GM18861 (cell line): ENCODE results near the gene NINJ1.
"Not testable (repeated sequence)": the region's sequence is repeated elsewhere in the genome, so short reads cannot be mapped to it uniquely, and the experiment has no call there.

Experiments
- ATAC-seq: cut with Tn5 transposase; IDR thresholded peaks from one replicate; pipeline ENCODE4 v1.9.1; 2021; ENCODE audit not compliant: unreplicated experiment

The NINJ1 gene

DNA sequence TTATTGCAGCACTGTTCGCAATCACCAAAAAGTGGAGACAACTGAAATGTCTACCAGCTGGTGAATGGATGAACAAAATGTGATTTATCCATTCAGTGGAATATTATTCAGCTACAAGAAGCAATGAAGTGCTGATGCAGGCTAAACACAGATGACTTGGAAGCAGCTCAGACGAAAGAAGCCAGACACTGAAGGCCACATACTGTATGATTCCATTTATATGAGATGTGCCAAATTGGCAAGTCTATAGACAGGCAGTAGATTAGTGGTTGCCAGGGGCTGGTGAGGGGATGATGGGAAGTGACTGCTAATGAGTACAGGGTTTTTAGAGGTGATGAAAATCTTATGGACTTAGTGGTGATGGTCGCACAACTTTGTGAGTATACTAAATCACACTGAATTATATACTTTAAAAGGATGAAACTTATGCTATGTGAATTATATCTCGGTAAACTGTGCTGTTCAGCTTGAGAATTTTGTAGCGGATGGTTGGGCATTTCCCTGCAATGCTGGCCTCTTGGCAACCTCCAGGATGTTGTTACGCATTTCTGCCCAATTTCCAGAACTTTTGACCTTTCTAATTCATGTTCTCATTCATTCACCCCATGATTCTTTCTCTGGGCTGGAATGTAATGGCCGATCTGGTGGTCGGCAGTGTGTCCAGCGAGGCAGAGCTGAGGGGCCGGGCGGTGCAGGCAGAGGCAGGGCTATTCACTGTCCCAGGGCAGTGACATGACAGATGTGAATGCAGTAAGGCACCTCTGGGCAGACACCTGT lies 27.9 kb upstream of the NINJ1 start:
- no peak for ATAC-seq

DNA sequence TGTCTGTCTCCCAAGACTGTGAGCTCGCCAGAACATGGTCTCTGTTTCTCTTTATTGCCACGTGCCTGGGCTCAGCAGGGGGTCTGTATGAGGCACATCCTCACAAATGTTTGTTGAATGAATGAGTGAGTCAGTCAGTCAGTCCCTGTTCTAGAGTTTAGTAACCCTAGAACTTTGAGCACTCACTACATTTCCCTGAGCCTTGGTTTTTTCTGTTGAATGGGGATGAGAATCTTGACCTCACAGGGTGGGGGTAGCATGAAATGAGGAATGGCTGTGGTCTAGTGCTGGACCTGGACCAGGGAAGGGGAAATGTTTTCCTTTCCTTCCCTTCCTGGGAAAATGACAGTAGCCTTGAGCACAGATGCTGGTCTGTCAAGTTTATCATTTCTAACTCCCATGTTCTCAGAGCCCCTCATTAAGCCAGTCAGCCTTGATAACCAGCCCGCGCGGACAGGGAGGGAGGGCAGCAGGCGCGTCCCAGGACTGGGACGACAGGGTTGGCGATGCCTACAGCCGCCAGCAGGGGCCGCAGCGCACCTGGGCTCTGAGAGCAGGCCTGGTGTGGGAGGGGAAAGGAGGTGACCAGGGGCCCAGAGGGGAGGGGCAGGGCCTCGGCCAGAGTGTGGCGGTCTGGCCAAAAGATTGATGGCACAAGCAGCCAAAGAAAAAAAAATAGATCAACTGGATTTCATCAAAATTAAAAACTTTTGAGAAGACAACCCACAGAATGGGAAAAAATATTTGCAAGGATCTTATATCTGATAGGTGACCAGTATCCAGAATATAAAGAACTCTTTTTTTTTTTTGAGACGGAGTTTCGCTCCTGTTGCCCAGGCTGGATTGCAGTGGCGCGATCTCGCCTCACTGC lies 25.8 kb upstream of the NINJ1 start:
- peak; percentile 84 for ATAC-seq

DNA sequence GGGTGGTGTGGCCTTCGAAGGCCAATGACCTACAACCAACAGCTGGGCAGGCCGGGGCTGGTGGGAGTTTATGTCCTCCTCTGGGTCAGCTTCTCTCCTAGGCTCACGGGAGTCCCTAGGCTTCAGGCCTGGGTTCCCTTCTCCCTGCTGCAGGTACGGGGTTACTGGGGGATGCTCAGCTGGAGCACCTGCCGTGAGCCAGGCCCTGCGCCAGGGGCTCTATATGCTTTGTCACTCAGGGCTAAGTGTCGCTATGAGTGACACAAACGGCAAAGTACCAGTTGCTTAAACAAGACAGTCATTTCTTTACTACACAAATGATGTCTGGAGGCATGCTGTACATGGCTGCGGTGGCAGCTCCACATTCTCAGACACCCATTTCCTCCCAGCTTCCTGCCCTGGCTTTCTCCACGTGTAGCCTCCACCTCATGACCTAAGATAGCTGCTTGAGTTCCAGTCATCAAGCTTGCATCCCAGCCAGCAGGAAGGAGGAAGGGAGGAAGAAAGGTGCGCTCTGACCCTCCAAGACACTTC lies 22.5 kb upstream of the NINJ1 start:
- ATAC-seq, result no peak

DNA sequence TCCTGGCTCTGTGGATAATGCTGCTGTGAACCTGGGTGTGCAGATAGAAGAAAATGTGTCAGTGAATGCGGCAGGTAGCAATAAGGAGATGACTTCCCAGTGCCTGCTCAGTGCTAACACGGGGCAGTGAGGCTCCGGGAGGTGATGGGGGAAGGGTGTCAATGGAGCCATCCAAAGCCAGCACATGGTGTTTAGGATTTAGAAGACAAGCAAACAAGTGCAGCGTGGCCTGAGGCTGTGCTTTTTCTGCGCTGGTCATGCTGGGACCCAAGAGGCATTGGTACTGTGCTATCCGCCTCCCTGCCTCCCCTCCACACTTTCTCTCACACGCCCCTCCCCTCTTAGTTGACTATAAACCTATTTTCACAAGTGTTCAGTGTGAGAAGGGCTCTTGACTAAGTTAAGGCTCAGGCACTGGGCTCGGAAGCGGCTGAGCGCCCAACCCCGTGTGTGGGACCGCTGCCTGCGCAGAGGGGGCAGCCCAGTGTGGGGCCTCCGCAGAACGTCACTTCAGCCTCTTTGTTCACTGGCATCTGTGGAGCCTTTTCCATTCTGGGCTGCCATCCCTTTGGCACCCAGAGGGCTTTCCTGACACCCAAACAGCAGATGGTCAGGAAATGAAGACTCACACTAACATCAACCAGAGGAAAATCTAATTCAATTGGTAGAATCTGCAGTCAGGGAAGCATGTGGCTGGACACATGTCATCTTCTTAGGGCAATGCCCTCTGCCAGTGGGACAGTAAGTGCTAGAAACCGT lies 21.8 kb upstream of the NINJ1 start:
- no peak for ATAC-seq

DNA sequence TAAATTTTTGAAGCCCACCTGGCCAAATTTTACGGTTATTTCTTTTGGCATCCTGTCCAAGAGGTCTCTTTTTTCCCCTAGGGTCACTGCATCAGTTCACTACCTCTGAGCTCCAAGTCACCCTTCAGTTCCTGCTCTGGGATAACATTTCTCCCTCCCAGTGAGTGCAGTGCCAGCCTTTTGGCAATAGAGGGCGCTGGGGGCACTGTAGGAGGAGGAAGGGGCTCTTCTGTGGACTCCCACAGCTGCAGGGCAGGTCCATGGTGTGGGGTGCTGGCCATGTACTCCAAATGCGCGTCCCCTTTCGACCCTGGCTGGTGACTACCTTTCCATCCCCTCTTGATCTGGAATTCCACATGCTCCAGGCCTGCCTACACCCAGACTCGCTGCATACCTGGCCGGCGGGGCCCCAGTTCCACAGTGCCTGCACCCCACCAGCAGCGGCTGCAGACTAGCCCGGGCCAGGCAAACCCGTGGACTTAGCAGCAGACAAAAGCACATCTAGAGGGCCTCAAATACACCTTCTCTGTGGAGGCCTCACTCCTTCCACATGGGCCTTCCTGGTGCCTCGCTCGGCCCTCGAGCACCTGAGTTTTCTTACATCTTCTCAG lies 20.3 kb upstream of the NINJ1 start:
- no peak for ATAC-seq

DNA sequence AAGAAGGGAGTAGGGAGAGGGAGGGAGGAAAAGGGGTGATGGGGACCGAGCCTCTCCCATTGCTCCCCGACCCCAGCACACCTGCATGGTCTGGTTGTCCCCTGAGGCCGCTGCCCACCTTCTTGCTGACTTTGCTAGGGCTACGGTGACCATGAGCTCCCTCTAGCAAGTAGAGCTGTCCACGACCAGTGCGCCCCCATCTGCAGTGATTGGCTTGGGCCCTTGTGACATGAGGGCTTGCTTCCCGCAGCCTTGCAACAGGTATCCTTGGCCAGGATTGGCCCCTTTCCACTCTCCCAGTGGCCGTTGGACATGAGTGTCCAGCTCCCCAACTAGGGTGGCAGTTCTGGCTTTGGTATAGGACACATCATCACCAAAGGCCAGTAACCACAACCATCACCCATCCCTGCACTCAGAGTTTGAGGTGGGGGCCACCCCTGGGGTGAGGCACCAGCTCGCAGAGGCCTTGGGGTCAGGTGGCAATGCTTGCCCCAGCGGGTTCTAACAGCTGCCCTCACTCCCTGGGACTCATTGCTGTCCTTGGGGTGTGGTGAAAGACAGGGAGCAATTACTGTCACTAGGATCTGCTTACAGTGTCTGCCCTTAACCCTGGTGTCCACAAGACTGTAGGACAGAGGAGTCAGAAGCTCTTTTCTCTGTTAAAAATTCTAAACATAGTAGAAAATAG lies 17.2 kb upstream of the NINJ1 start:
- no peak for ATAC-seq

DNA sequence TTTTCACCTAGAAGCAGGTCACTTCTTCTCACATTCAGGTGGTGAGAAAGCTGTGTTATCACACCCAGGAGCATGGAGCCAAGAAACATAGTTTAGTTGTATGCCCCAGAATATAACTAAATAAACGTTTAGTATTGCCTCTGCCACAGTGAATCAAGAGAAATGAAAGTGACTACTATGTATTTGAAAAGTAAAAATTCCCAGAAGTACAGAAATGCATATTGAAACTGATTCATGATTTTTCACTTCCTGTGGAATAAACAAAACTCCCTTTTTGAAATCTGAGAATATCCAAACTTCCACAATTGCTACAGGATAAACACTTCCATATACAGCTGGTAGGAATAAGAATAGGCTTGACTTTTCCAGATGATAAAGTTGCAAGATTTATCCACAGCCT lies 15.3 kb upstream of the NINJ1 start:
- ATAC-seq, result no peak

DNA sequence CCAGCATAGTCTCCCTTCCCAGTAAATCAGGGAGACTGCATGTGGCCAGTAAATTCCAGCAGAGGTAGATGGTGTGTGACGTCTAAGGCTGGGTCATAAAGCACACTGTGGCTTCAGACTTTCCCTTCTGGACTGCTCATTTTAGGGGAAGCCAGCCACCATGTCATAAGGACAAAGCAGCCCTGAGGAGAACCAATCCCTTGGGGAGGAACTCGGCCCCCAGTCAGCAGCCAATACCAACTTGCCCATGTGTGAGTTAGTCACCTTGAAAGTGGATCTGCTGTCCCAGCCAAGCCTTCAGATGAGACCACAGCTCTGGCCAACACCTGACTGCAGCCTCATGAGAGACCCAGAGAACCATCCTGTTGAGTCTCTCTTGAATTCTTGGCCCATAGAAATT lies 14.7 kb upstream of the NINJ1 start:
- no peak for ATAC-seq

DNA sequence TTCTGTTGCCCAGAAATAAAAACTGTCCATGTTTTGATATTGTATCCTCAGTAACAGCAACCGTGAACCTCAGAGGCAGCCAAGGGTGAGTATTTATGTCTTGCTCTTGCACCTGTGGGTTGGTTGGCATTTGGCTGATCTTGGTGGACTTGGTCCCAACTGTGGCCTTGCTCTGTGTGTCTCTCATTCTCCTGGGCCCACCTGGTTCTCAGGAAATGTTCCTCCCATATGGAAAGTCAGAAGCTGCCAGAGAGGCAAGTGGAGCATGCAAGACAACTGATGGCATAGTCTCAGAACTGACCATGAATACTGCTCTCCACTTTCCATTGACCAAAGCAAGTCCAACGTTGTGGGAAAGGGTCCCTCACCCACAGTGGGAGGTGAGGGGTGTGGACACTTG lies 13.6 kb upstream of the NINJ1 start:
- no peak for ATAC-seq

DNA sequence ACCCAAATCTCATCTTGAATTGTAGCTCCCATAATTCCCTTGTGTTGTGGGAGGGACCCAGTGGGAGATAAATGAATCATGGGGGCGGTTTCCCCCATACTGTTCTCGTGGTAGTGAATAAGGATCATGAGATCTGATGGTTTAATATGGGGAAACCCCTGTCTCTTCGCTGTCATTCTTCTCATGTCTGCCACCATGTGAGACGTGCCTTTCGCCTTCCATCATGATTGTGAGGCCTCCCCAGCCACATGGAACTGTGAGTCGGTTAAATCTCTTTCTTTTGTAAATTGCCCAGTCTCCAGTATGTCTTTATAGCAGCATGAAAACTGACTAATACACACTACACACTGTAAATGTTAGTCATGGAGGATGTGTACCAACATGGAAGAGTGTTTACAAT lies 12.6 kb upstream of the NINJ1 start:
- ATAC-seq, result not testable (repeated sequence)

DNA sequence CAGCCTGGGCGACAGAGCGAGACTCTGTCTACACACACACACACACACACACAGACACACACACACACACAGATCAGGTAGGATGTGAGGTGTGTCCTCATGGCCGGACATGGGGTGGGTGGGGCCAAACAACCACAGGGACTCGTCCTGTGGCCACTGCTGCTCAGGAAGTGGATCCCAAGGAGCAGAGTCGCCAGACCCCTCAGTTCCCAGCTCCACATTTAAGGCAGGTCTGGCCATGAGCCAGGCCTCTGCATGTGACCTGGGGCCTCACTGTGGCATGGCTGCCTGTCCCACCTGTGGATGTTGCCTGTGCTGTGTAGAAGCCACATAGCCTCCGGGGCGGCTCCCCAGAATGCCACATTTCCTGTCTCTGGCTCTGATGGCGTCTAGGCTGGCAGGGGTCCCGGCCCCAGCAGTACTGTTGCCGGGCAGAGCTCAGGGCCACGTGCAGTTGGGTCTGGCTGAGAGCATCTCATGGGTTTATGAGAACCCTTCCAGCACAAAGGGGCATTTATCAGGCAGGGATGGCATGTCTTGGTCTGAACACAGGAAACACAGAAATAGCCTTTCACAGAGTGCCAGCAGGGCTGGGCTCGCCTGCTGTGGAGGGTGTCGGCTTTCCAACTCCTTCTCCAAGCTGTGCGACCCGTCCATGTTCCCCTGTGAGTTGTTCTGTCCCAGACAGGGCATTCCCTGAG lies 9.9 kb upstream of the NINJ1 start:
- ATAC-seq, result peak; percentile 42

DNA sequence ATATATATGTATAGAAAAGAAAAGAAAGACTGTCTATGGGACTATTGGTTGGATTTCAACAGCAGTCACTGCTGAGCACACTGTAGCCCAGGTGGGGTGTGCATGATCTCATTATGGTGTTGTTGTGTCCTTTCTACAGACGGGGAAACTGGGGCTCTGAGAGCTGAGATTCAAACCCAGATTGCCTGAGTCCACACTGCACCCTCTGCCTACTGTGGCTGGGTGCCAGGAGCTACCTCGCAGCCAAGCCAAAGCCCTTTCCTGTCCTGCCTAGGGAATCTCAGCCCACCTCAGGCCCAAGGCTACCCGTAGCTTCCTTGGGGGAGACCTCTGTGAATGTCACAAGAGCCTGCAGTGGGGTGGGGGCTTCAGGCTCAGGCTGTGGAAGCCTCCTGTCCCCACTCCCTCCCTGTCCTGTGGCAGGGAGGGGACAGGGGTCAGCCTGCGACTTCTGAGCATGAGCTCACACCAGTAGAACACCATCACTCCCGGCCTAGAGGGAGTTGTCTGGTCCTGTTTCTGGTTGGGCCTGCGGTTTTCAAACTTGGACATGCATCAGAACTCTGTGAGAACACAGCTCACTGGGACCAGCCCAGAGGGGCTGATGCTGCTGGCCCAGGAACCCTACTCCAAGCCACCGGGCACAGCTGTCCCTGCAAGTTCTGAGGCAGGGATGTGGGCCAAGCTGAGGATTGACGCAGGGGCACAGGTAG lies 7.9 kb upstream of the NINJ1 start:
- ATAC-seq, result no peak

DNA sequence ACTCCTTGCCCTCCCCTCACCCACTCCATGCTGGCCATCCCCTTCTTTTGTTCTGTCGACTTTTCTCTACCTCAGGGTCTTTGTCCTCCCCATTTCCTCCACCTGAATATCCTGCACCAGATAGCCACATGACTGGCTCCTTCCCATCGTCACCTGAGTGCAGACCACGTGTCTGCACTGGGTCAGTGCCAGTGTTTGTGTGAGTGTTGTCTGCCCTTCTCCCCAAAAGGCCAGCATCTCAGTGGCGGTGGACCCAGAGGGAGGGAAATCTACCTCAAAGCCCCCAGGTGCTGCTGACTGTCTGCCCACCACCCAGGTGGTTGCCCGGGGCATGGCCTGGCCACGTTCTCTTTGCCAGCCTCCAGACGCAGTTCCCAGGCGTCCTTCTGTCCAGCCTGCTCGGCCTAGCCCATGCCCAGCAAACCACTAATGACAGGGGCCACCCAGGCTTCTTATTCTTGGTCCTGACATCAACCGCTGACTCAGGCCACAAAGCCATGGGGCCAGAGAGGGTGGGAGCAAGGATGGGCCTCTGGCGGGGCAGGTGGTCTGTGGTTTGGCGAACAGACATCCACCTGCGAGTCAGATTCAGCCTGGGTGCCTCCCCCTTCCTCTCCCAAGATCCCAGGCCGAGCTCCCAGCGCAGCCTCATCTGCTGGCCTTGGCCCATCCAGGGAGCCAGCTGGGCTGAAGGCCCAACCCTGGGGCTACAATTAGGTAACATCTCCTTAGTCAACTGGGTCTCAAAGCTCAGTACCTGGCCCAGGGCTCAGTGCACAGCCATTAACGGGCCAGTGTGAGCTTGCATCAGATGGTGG lies 5.5 kb upstream of the NINJ1 start:
- no peak for ATAC-seq

DNA sequence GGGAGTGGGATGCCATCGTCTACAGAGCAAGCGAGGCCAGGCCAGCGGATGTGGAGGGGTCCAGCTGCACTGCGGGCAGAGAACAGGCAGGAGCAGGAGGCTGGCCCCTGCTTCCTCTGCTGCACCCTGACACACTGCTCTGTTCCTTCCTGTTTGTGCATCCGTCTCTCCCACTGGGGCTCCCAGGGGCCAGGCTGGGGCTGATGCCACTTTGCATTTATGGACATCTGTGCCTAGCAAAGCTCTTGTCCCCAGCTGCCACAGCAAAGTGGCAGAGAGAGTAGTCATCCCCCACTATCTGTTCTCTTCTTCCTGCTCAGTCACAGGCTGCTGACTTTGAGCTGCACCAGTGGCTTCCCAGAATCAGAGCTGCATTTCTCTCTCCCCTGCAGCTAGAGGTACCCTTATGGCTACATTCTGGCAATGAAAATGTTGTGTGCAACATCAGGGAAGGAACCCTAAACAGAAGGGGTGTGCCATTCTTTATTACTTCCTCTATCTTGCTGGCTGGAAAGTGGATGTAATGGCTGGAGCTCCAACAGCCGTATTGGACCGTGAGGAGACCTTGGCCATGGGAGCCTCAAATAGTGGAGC lies 4.2 kb upstream of the NINJ1 start:
- no peak for ATAC-seq

DNA sequence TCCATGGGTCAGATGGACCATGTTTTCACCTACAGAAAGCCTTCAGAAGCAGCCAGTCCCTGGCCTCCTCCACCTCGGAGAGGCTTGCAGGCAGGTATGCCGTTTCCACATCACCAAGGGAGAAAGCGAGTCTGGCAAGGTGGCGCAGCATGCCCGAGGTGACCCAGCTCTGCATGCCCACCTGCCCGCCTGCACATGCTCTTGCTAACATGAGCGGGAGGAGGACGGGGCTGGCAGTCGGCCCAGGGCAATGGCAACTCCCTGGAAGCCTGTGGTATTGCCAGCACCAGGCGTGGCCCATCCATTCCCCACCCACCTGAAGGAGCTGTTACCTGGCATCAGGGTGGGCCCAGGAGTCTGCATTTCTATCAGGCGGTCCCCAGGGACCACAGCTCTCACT lies 3.3 kb upstream of the NINJ1 start:
- no peak for ATAC-seq

DNA sequence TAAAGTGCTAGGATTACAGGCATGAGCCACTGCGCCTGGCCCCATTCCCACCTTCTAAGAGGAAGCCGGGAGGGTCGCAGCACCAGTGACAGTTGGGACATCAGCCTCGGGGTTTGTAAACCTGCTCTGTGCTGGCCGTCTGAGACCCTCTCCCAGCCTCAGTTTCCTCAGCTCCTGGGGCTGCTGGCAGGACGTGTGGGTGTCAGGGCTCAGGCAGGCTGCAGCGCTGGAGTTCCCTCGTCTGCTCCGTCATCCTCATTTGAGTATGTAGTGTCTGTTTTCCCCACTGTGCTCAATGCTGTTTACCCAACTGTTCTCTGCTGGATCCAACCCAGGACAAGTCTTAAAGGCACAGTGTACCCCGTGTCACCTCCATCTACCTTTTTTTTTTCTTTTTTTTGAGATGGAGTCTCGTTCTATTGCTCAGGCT lies 2.0 kb upstream of the NINJ1 start:
- ATAC-seq, result no peak

DNA sequence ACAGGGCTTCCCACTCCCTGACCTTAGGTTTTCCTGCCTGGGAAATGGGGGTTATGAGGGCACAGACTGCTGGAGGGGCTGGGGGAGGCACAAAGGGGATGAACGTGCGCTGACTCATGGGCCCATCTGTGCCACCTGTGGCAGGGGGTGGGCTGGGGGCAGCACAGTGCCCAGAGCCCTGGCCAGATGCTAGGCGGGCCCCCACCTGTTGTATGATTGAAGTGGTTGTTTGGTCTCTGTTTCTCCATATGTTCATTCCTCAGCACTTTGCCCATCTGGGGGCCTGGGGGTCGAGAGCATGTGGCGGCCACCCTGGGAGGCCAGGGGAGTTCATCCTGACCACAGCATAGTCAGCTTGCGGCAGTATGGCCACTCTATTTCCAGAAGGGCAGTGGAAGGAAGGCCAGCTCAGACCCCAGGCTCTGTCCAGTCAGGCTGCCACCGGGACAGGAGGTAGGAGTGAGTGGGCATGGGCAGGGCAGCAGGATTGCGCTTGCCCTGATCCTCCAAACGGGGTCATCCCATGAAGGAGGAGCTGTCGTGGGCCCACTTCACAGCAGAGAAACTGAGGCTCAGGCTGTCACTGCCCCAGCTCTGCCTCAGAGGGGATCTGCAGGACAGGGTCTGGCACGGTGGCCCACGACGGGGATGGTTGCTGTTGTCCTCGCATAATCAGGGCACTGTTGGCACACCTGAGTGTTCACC lies 841 bp upstream of the NINJ1 start:
- no peak for ATAC-seq
